Measurements from ENCODE around the gene DMRT1. TPM values are rescaled to one million over a fixed set of nuclear protein-coding genes. Genes with fewer than 3 reads are reported as not detected.

Gene DMRT1
- total RNA-seq, 1 experiment from 2014 or later = not detected

DNA sequence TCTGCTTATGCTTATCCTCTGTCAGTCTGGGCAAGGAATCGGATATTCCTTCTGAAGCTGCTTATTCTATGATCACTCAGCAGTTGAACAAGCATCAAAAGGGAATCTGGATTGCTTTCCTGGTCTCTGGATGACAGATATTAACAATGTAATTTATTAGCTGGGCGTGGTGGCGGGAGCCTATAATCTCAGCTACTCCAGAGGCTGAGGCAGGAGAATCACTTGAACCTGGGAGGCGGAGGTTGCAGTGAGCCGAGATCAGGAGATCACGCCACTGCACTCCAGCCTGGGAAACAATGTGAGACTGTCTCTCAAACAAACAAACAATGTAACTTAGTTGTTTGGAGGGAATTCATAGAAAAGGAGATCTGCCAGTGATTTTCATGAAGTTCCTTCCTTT is 45.4 kb downstream of the DMRT1 start:
- no TSS peak for BruUV-seq (replicated peaks)
- intact Hi-C loops (cut with micrococcal nuclease; ENCODE audit: unreplicated experiment) = no loop called here
- Histone ChIP-seq H3K27me3 (replicated peaks; ENCODE audit: insufficient read depth, low read depth, low read length, poor library complexity) (peaks cover 12% of the 10 kb centered on the region), H3K9me3 (ENCODE audit: low read depth, low read length, poor library complexity, severe bottlenecking) (no peaks in the 10 kb centered on the region), H3K36me3 (ENCODE audit: insufficient read depth, low read length, poor library complexity, severe bottlenecking) (no peaks in the 10 kb centered on the region), H3K4me1 (ENCODE audit: insufficient read depth, low read length, poor library complexity, severe bottlenecking) (no peaks in the 10 kb centered on the region), H3K4me3 (ENCODE audit: low read depth, low read length, poor library complexity, severe bottlenecking) (no peak overlapping the region), H3K27ac (ENCODE audit: low read depth, low read length, poor library complexity, severe bottlenecking) (no peak overlapping the region)
- POLR2A ChIA-PET (ENCODE audit: low non-redundant PET) = no interaction called here
- DNase-seq (ENCODE audit: low spot score) = no peak
- no peak for TF ChIP-seq EZH2 (IDR thresholded peaks at IDR 0.05; ENCODE audit: borderline replicate concordance, low read depth, low read length, poor library complexity, severe bottlenecking)
- TF ChIP-seq, protein P1, sequence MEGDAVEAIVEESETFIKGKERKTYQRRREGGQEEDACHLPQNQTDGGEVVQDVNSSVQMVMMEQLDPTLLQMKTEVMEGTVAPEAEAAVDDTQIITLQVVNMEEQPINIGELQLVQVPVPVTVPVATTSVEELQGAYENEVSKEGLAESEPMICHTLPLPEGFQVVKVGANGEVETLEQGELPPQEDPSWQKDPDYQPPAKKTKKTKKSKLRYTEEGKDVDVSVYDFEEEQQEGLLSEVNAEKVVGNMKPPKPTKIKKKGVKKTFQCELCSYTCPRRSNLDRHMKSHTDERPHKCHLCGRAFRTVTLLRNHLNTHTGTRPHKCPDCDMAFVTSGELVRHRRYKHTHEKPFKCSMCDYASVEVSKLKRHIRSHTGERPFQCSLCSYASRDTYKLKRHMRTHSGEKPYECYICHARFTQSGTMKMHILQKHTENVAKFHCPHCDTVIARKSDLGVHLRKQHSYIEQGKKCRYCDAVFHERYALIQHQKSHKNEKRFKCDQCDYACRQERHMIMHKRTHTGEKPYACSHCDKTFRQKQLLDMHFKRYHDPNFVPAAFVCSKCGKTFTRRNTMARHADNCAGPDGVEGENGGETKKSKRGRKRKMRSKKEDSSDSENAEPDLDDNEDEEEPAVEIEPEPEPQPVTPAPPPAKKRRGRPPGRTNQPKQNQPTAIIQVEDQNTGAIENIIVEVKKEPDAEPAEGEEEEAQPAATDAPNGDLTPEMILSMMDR (conservative IDR thresholded peaks at IDR 0.05; ENCODE audit: low read depth, low read length) = no peak
- CTCF ChIA-PET = no interaction called here

DNA sequence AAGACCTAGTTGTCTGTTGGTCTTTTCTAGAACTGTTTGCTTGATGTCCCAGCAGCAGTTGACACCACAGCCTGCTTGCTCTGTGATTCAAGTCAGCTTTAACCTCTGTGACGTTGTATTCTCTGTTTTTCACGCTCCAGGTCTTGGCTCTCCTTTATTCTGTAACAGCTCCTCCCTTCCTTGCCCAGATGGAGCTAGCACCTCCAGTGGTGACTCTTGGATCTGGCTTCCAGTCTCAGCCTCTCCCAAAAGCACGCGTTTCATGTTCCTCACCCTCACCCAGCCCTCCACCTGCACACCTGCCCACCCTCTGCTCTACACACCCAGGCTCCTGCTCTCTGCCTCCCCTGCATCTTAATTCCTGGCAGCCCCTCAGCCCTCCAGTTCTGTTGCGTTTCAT is 50.6 kb downstream of the DMRT1 start:
- H3K36me3 ChIP-seq (ENCODE audit: insufficient read depth, low read length, poor library complexity, severe bottlenecking) = no peaks in the 10 kb centered on the region
- TF ChIP-seq, protein P1 (conservative IDR thresholded peaks at IDR 0.05; ENCODE audit: low read depth, low read length) = peak; percentile 25; the same call in 1 of the 2 replicates
- no peak for TF ChIP-seq EZH2 (IDR thresholded peaks at IDR 0.05; ENCODE audit: borderline replicate concordance, low read depth, low read length, poor library complexity, severe bottlenecking)
- H3K4me3 ChIP-seq (ENCODE audit: low read depth, low read length, poor library complexity, severe bottlenecking) = no peak overlapping the region
- no peak overlapping the region for H3K27ac ChIP-seq (ENCODE audit: low read depth, low read length, poor library complexity, severe bottlenecking)
- no peaks in the 10 kb centered on the region for H3K9me3 ChIP-seq (ENCODE audit: low read depth, low read length, poor library complexity, severe bottlenecking)
- intact Hi-C loops (cut with micrococcal nuclease; ENCODE audit: unreplicated experiment) = loop anchor here (10.0 kb wide), 1 partner anchor 713 kb away; no protein-coding TSS in a partner anchor
- DNase-seq (ENCODE audit: low spot score) = peak; percentile 11
- BruUV-seq (replicated peaks) = no TSS peak
- CTCF ChIA-PET = no interaction called here
- H3K4me1 ChIP-seq (ENCODE audit: insufficient read depth, low read length, poor library complexity, severe bottlenecking) = no peaks in the 10 kb centered on the region
- POLR2A ChIA-PET (ENCODE audit: low non-redundant PET) = no interaction called here
- H3K27me3 ChIP-seq (replicated peaks; ENCODE audit: insufficient read depth, low read depth, low read length, poor library complexity) = peaks cover 8% of the 10 kb centered on the region

DNA sequence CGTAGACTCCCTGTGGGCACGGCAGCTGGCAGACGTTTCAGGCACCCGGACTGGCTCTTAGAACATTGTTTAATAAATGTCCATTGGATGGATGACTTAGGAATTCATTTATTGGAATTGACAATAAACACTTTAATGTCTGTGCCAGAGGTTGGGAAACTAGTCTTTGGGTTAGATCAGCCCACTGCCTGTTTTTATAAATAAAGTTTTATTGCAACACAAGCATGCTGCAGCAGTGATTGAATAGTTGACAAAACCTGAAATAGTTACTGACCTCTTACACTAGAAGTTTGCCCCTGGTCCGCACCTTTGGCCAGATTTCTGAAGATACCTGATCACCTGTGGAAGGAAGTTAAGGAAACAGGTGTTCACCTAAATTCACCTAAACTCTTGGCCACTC is 51.6 kb downstream of the DMRT1 start:
- Histone ChIP-seq H3K27ac (ENCODE audit: low read depth, low read length, poor library complexity, severe bottlenecking) (no peak overlapping the region), H3K36me3 (ENCODE audit: insufficient read depth, low read length, poor library complexity, severe bottlenecking) (no peaks in the 10 kb centered on the region), H3K9me3 (ENCODE audit: low read depth, low read length, poor library complexity, severe bottlenecking) (no peaks in the 10 kb centered on the region), H3K4me3 (ENCODE audit: low read depth, low read length, poor library complexity, severe bottlenecking) (no peak overlapping the region), H3K27me3 (replicated peaks; ENCODE audit: insufficient read depth, low read depth, low read length, poor library complexity) (peaks cover 10% of the 10 kb centered on the region), H3K4me1 (ENCODE audit: insufficient read depth, low read length, poor library complexity, severe bottlenecking) (no peaks in the 10 kb centered on the region)
- ChIA-PET CTCF (no interaction called here), POLR2A (ENCODE audit: low non-redundant PET) (no interaction called here)
- no TSS peak for BruUV-seq (replicated peaks)
- no peak for TF ChIP-seq EZH2 (IDR thresholded peaks at IDR 0.05; ENCODE audit: borderline replicate concordance, low read depth, low read length, poor library complexity, severe bottlenecking)
- TF ChIP-seq, protein P1 (conservative IDR thresholded peaks at IDR 0.05; ENCODE audit: low read depth, low read length) = no peak
- no peak for DNase-seq (ENCODE audit: low spot score)
- intact Hi-C loops (cut with micrococcal nuclease; ENCODE audit: unreplicated experiment) = loop anchor here (10.0 kb wide), 1 partner anchor 712 kb away; no protein-coding TSS in a partner anchor

Measured in A673 (cell line).